ENCODE data around the gene SRGAP3. TPM values are rescaled to one million over a fixed set of nuclear protein-coding genes. Genes with fewer than 3 reads are reported as not detected.

Gene SRGAP3
- total RNA-seq, 1 donor from 2014 or later: 3.9 TPM

GRCh38 chr3:9109568-9109914 is 139.9 kb downstream of the SRGAP3 start:
- no peaks in the 10 kb centered on the region for H4K20me1 ChIP-seq (ENCODE audit: insufficient read depth, low read length)
- no peaks in the 10 kb centered on the region for H3K9me3 ChIP-seq (ENCODE audit: insufficient read depth, low read depth, low read length)
- H3K4me3 ChIP-seq (ENCODE audit: insufficient read depth, low read depth, low read length): no peak overlapping the region
- H3K79me2 ChIP-seq (ENCODE audit: insufficient read depth, low read length): no peaks in the 10 kb centered on the region
- DNase-seq (ENCODE audit: low read depth) (no peak), FAIRE-seq (no peak)
- no peaks in the 10 kb centered on the region for H3K4me1 ChIP-seq (ENCODE audit: insufficient read depth, low read length)
- no peak overlapping the region for H2AFZ ChIP-seq (ENCODE audit: low read depth, low read length)
- Mint-ChIP-seq H3K27ac (ENCODE audit: unreplicated experiment) (no peak overlapping the region), H3K27me3 (ENCODE audit: low read depth, unreplicated experiment) (peaks cover 12% of the 10 kb centered on the region), H3K36me3 (ENCODE audit: low read depth, unreplicated experiment) (peaks cover 4% of the 10 kb centered on the region), H3K4me3 (ENCODE audit: unreplicated experiment) (no peak overlapping the region), H3K4me1 (ENCODE audit: low read depth, unreplicated experiment) (peaks cover 7% of the 10 kb centered on the region), H3K9me3 (ENCODE audit: unreplicated experiment) (peaks cover 11% of the 10 kb centered on the region)
- H3K27ac ChIP-seq (ENCODE audit: low read depth, low read length): no peak overlapping the region
- peaks cover 2% of the 10 kb centered on the region for H3K27me3 ChIP-seq (ENCODE audit: insufficient read depth, low read length)
- no peak overlapping the region for H3K4me2 ChIP-seq (ENCODE audit: low read length)
- H3K36me3 ChIP-seq (ENCODE audit: insufficient read depth, low read length): no peaks in the 10 kb centered on the region
- TF ChIP-seq CTCF (IDR thresholded peaks at IDR 0.05; ENCODE audit: insufficient read depth, low read depth, low read length) (no peak), EZH2 (IDR thresholded peaks at IDR 0.05; ENCODE audit: insufficient read depth, low read length) (no peak)
- no peak overlapping the region for H3K9ac ChIP-seq (ENCODE audit: low read length)

- Histone ChIP-seq H3K27ac (ENCODE audit: low read depth, low read length) (no peak overlapping the region), H3K4me1 (ENCODE audit: insufficient read depth, low read length) (no peaks in the 10 kb centered on the region), H3K79me2 (ENCODE audit: insufficient read depth, low read length) (no peaks in the 10 kb centered on the region), H3K27me3 (ENCODE audit: insufficient read depth, low read length) (no peaks in the 10 kb centered on the region), H2AFZ (ENCODE audit: low read depth, low read length) (no peak overlapping the region), H3K36me3 (ENCODE audit: insufficient read depth, low read length) (no peaks in the 10 kb centered on the region), H3K4me2 (ENCODE audit: low read length) (no peak overlapping the region), H3K9me3 (ENCODE audit: insufficient read depth, low read depth, low read length) (no peaks in the 10 kb centered on the region), H3K4me3 (ENCODE audit: insufficient read depth, low read depth, low read length) (no peak overlapping the region), H4K20me1 (ENCODE audit: insufficient read depth, low read length) (no peaks in the 10 kb centered on the region), H3K9ac (ENCODE audit: low read length) (no peak overlapping the region)
- no peak for TF ChIP-seq EZH2 (IDR thresholded peaks at IDR 0.05; ENCODE audit: insufficient read depth, low read length)
- TF ChIP-seq CTCF (IDR thresholded peaks at IDR 0.05; ENCODE audit: insufficient read depth, low read depth, low read length): no peak
- H3K27me3 Mint-ChIP-seq (ENCODE audit: low read depth, unreplicated experiment): peaks cover 12% of the 10 kb centered on the region
- peaks cover 11% of the 10 kb centered on the region for H3K9me3 Mint-ChIP-seq (ENCODE audit: unreplicated experiment)
- H3K4me1 Mint-ChIP-seq (ENCODE audit: low read depth, unreplicated experiment): peaks cover 7% of the 10 kb centered on the region
- H3K36me3 Mint-ChIP-seq (ENCODE audit: low read depth, unreplicated experiment): peaks cover 4% of the 10 kb centered on the region
- FAIRE-seq (no peak), DNase-seq (ENCODE audit: low read depth) (no peak)
- H3K4me3 Mint-ChIP-seq (ENCODE audit: unreplicated experiment): no peak overlapping the region
- H3K27ac Mint-ChIP-seq (ENCODE audit: unreplicated experiment): no peak overlapping the region
Measured at GRCh38 chr3:9108876-9109567, 140.4 kb downstream of the SRGAP3 start.

GRCh38 chr3:9107738-9108137 is 141.7 kb downstream of the SRGAP3 start:
- Histone ChIP-seq H3K9ac (ENCODE audit: low read length) (no peak overlapping the region), H3K4me1 (ENCODE audit: insufficient read depth, low read length) (no peaks in the 10 kb centered on the region), H3K9me3 (ENCODE audit: insufficient read depth, low read depth, low read length) (no peaks in the 10 kb centered on the region), H4K20me1 (ENCODE audit: insufficient read depth, low read length) (no peaks in the 10 kb centered on the region), H3K36me3 (ENCODE audit: insufficient read depth, low read length) (no peaks in the 10 kb centered on the region), H3K4me2 (ENCODE audit: low read length) (no peak overlapping the region), H3K27me3 (ENCODE audit: insufficient read depth, low read length) (peaks cover 2% of the 10 kb centered on the region), H3K79me2 (ENCODE audit: insufficient read depth, low read length) (no peaks in the 10 kb centered on the region), H3K4me3 (ENCODE audit: insufficient read depth, low read depth, low read length) (no peak overlapping the region), H3K27ac (ENCODE audit: low read depth, low read length) (no peak overlapping the region), H2AFZ (ENCODE audit: low read depth, low read length) (no peak overlapping the region)
- Mint-ChIP-seq H3K4me1 (ENCODE audit: low read depth, unreplicated experiment) (peaks cover 7% of the 10 kb centered on the region), H3K4me3 (ENCODE audit: unreplicated experiment) (no peak overlapping the region), H3K27ac (ENCODE audit: unreplicated experiment) (no peak overlapping the region), H3K9me3 (ENCODE audit: unreplicated experiment) (peaks cover 8% of the 10 kb centered on the region), H3K36me3 (ENCODE audit: low read depth, unreplicated experiment) (peaks cover 4% of the 10 kb centered on the region), H3K27me3 (ENCODE audit: low read depth, unreplicated experiment) (peaks cover 12% of the 10 kb centered on the region)
- DNase-seq (ENCODE audit: low read depth) (no peak), FAIRE-seq (no peak)
- TF ChIP-seq EZH2 (IDR thresholded peaks at IDR 0.05; ENCODE audit: insufficient read depth, low read length) (no peak), CTCF (IDR thresholded peaks at IDR 0.05; ENCODE audit: insufficient read depth, low read depth, low read length) (no peak)
